Measurements from ENCODE around the gene PFN1.
"Not testable (repeated sequence)": the region's sequence is repeated elsewhere in the genome, so short reads cannot be mapped to it uniquely, and the experiment has no call there.

The PFN1 gene

GRCh38 chr17:4945176-4945943 is 3.0 kb downstream of the PFN1 start:
- peak; percentile 88 for DNase-seq

- DNase-seq, result no peak
Observed at GRCh38 chr17:4944554-4945175, 3.7 kb downstream of the PFN1 start.

GRCh38 chr17:4944163-4944553 is 4.2 kb downstream of the PFN1 start:
- no peak for DNase-seq

GRCh38 chr17:4942760-4943508 is 5.4 kb downstream of the PFN1 start:
- DNase-seq, result no peak

- DNase-seq, result no peak
Observed at GRCh38 chr17:4941319-4941610, 7.1 kb downstream of the PFN1 start.

- DNase-seq, result no peak
Observed at GRCh38 chr17:4940555-4941318, 7.6 kb downstream of the PFN1 start.

GRCh38 chr17:4939796-4940554 is 8.4 kb downstream of the PFN1 start, which contains the start of the genes RNF167 and SLC25A11:
Gene RNF167, plus strand, starts transcription at chr17:4940268. Its CDS starts 642 bp downstream, at chr17:4940910.
Gene SLC25A11, minus strand, starts transcription at chr17:4940046. Its CDS starts 136 bp downstream, at chr17:4939910.
- peak; percentile 100 for DNase-seq

- DNase-seq, result no peak
Observed at GRCh38 chr17:4939546-4939795, 8.9 kb downstream of the PFN1 start.

GRCh38 chr17:4938688-4939545 is 9.4 kb downstream of the PFN1 start:
- DNase-seq, result no peak

GRCh38 chr17:4938069-4938491 is 10.2 kb downstream of the PFN1 start:
- no peak for DNase-seq

GRCh38 chr17:4937553-4937952 is 10.8 kb downstream of the PFN1 start:
- DNase-seq, result no peak

- DNase-seq, result no peak
Observed at GRCh38 chr17:4936436-4936835, 11.9 kb downstream of the PFN1 start.

- no peak for DNase-seq
Observed at GRCh38 chr17:4935650-4936049, 12.7 kb downstream of the PFN1 start.

- peak; percentile 31 for DNase-seq
Observed at GRCh38 chr17:4934173-4934979, 14.0 kb downstream of the PFN1 start.

GRCh38 chr17:4933646-4934045 is 14.7 kb downstream of the PFN1 start:
- no peak for DNase-seq

GRCh38 chr17:4932756-4933155 is 15.6 kb downstream of the PFN1 start:
- no peak for DNase-seq

- DNase-seq, result no peak
Observed at GRCh38 chr17:4931963-4932362, 16.4 kb downstream of the PFN1 start, which contains the start of gene GP1BA. Gene GP1BA, plus strand, starts transcription at chr17:4932277. Its CDS starts 328 bp downstream, at chr17:4932605.

GRCh38 chr17:4928881-4929280 is 19.4 kb downstream of the PFN1 start:
- no peak for DNase-seq

GRCh38 chr17:4926577-4927335 is 21.6 kb downstream of the PFN1 start:
- not testable (repeated sequence) for DNase-seq

GRCh38 chr17:4921320-4921719 is 27.0 kb downstream of the PFN1 start:
- DNase-seq, result no peak
